Endothelial cell of umbilical vein (primary cell): ENCODE results near the gene PPP1R16B.
"Not testable (repeated sequence)": the region's sequence is repeated elsewhere in the genome, so short reads cannot be mapped to it uniquely, and the experiment has no call there.

Experiments
- CTCF ChIP-seq, 2 donors: IDR thresholded peaks; 1 replicate in 1 of 2; 2 replicates in 1 of 2; pipeline ENCODE4 v1.5.1; 2011; ENCODE audit warnings: low read length in 2 of 2, mild to moderate bottlenecking in 2 of 2, moderate library complexity in 2 of 2, control low read depth in 1 of 2, inconsistent platforms in 1 of 2, low read depth in 1 of 2; ENCODE audit not compliant: insufficient read depth in 1 of 2; ENCODE audit errors: extremely low read depth in 1 of 2
- EZH2 ChIP-seq: IDR thresholded peaks from 2 replicates; pipeline ENCODE4 v1.6.1; 2012; ENCODE audit warnings: borderline replicate concordance, low read depth, mild to moderate bottlenecking, moderate library complexity, low read length, inconsistent platforms; ENCODE audit not compliant: severe bottlenecking
- FOS ChIP-seq: IDR thresholded peaks from 2 replicates; pipeline ENCODE4 v1.6.1; 2011; ENCODE audit warnings: mild to moderate bottlenecking, low read length, moderate library complexity, borderline replicate concordance; ENCODE audit not compliant: insufficient read depth
- GATA2 ChIP-seq: IDR thresholded peaks from 2 replicates; pipeline ENCODE4 v1.7.0; 2011; ENCODE audit warnings: low read depth, mild to moderate bottlenecking, moderate library complexity, mixed read lengths, low read length; ENCODE audit not compliant: insufficient read length, insufficient read depth
- JUN ChIP-seq: IDR thresholded peaks from 2 replicates; pipeline ENCODE4 v1.6.1; 2011; ENCODE audit warnings: borderline replicate concordance, low read depth; ENCODE audit not compliant: insufficient read length, insufficient read depth
- MYC ChIP-seq: IDR thresholded peaks from one replicate; pipeline ENCODE4 v1.6.1; 2011; ENCODE audit warnings: mild to moderate bottlenecking, low read depth, low read length
- POLR2A ChIP-seq: IDR thresholded peaks from 2 replicates; pipeline ENCODE4 v1.6.1; 2012; ENCODE audit warnings: low read depth, mild to moderate bottlenecking, control low read depth, low read length
- POLR2AphosphoS5 ChIP-seq: IDR thresholded peaks from 2 replicates; pipeline ENCODE4 v1.6.1; 2012; ENCODE audit warnings: low read depth, mild to moderate bottlenecking, control low read depth, low read length, moderate library complexity; ENCODE audit not compliant: insufficient read depth
- TF ChIP-seq, protein P1 (sequence below): IDR thresholded peaks from 2 replicates; pipeline ENCODE4 v1.6.1; 2011; ENCODE audit not compliant: insufficient read depth, insufficient read length

- not testable (repeated sequence) for TF ChIP-seq CTCF (IDR thresholded peaks at IDR 0.05; ENCODE audit: extremely low read depth in 1 of 2, insufficient read depth in 1 of 2, low read depth in 1 of 2, low read length in 2 of 2); POLR2AphosphoS5; EZH2; POLR2A; JUN; MYC; GATA2; FOS
- TF ChIP-seq, protein P1, sequence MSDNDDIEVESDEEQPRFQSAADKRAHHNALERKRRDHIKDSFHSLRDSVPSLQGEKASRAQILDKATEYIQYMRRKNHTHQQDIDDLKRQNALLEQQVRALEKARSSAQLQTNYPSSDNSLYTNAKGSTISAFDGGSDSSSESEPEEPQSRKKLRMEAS = not testable (repeated sequence)
These were observed 154.7 kb downstream of the PPP1R16B start for GRCh38 chr20:38960187-38960687.
